ENCODE measurements around the gene KIF2C. TPM values are rescaled to one million over a fixed set of nuclear protein-coding genes. Genes with fewer than 3 reads are reported as not detected.

Gene KIF2C
- total and polyA plus RNA-seq, 9 of the 15 experiments (the other 6 are each of a cell fraction or from before 2014, with no cell fraction given), result 84.9 to 226 (median 169) TPM

- FAIRE-seq (no peak), DNase-seq (ENCODE audit: extremely low read depth in 1 of 4, low spot score in 3 of 4) (no peak), ATAC-seq (no peak)
- H3K4me1 ChIP-seq (replicated peaks in 1 of 2; ENCODE audit: control insufficient read depth in 2 of 2, insufficient read depth in 2 of 2, low read length in 2 of 2), result peaks cover 0 to 4% of the 10 kb centered on the region in 2 experiments; a peak in 2 of 5 replicates
- H3K27ac ChIP-seq (ENCODE audit: extremely low read depth, low read depth, low read length), result no peak overlapping the region
- H3K9me1 ChIP-seq (ENCODE audit: control insufficient read depth, insufficient read depth, low read length), result peaks cover 3% of the 10 kb centered on the region
- H3K9ac ChIP-seq (ENCODE audit: insufficient read depth in 1 of 2, low read depth in 2 of 2, low read length in 2 of 2), result no peak overlapping the region
- H3K79me2 ChIP-seq (ENCODE audit: control insufficient read depth, insufficient read depth, low read length), result no peaks in the 10 kb centered on the region
- 7% methylated on average over 6 of the region's 6 CpGs for WGBS (ENCODE audit: insufficient coverage, low coverage, missing lambda C conversion rate)
- ChIA-PET CTCF (ENCODE audit: low intra/inter-chr PET ratio) (no interaction called here), POLR2A (interaction anchor here (1.1 to 2.6 kb wide), 3 partner anchors 12 to 26 kb away, joined by 3 to 17 read pairs (median 6); no protein-coding TSS in a partner anchor)
- BruUV-seq (replicated peaks), result no TSS peak
- in situ Hi-C loops (cut with MboI), result no loop called here
- intact Hi-C loops (cut with micrococcal nuclease), result loop anchor here (5.0 kb wide), 1 partner anchor 48 kb away; no protein-coding TSS in a partner anchor
- H4K20me1 ChIP-seq (replicated peaks; ENCODE audit: control insufficient read depth, insufficient read depth, low read length), result no peaks in the 10 kb centered on the region
- H3K36me3 ChIP-seq (ENCODE audit: control insufficient read depth, insufficient read depth, low read length), result no peaks in the 10 kb centered on the region
- TF ChIP-seq ZNF175 (CRISPR knock-in tag; IDR thresholded peaks at IDR 0.05; ENCODE audit: low read depth) (no peak), ZFP36 (IDR thresholded peaks at IDR 0.05; ENCODE audit: low read depth, low read length, partially characterized antibody) (peak; percentile 55), MCM3 (IDR thresholded peaks at IDR 0.05) (no peak), ZNF764 (CRISPR knock-in tag; IDR thresholded peaks at IDR 0.05; ENCODE audit: low read depth) (no peak), RBM25 (IDR thresholded peaks at IDR 0.05; ENCODE audit: low read depth, low read length, severe bottlenecking) (peak; percentile 29), U2AF2 (optimal IDR thresholded peaks at IDR 0.05; ENCODE audit: low read depth, low read length) (no peak), NFIC (IDR thresholded peaks at IDR 0.05) (peak; percentile 90)
- TF ChIP-seq, protein P1, sequence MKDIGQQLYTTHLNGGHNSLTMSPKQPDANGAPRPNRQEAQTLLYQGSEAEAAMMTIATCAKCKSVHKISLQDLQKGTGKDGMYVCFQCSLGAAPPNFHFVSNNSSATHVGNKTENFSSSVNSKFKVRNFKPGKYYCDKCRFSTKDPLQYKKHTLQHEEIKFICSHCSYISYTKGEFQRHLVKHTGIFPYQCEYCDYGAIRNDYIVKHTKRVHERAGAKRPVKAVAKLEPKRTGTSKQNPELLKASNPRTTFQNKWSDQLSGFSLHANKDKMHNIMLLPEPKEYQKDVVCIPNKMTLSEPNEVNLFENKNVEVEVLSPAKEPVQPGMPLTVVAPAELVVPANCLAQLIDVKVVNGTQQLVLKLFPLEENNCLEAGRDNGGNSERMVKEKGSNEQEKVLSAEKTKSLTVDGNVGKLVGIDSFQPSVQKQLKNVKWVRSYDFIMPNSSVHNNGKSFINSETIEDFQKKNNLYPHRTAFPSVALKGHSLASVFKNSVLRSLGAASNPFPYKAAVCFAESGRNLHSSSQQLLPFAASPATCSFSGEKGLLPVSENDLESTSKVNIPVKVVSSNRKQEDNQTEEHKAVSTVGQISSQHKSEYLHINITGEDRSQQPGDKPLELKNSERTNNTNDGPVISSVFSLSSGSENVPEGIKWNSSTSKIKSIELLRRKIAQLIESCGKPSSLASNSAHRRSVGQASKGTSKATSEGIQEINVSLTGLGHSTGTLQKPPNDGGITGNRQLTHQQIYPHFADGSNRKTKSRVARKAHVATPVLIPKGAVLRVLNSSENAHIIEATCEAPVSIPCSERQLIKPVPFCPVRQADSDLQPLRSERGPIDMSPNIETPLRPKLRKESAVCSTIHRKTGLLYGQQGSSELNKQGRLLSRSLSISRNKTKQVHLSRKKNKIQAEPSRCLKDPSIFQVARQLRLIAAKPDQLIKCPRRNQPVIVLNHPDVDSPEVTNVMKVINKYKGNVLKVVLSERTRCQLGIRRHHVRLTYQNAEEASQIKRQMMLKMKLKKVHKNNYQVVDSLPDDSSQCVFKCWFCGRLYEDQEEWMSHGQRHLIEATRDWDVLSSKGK (CRISPR knock-in tag; IDR thresholded peaks at IDR 0.05), result no peak
- TF ChIP-seq, protein P2, sequence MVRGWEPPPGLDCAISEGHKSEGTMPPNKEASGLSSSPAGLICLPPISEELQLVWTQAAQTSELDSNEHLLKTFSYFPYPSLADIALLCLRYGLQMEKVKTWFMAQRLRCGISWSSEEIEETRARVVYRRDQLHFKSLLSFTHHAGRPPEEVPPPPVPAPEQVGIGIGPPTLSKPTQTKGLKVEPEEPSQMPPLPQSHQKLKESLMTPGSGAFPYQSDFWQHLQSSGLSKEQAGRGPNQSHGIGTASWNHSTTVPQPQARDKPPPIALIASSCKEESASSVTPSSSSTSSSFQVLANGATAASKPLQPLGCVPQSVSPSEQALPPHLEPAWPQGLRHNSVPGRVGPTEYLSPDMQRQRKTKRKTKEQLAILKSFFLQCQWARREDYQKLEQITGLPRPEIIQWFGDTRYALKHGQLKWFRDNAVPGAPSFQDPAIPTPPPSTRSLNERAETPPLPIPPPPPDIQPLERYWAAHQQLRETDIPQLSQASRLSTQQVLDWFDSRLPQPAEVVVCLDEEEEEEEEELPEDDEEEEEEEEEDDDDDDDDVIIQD (CRISPR knock-in tag; IDR thresholded peaks at IDR 0.05), result no peak
- no peaks in the 10 kb centered on the region for H3K9me3 ChIP-seq (replicated peaks; ENCODE audit: control insufficient read depth, insufficient read depth, low read depth, low read length)
- H3K27me3 ChIP-seq (ENCODE audit: control insufficient read depth in 2 of 2, insufficient read depth in 2 of 2, low read length in 2 of 2), result peaks cover 34 to 39% of the 10 kb centered on the region in 2 experiments
- H2AFZ ChIP-seq (ENCODE audit: low read depth, low read length), result no peak overlapping the region
- no peak overlapping the region for H3K4me2 ChIP-seq (ENCODE audit: insufficient read depth, low read length)
- no peak overlapping the region for H3K4me3 ChIP-seq
Measured at GRCh38 chr1:44705470-44705869, 34.2 kb upstream of the KIF2C start.

All from K562 (cell line).